A549 (cell line): ENCODE data around the gene GPATCH2.

Experiments used
- BHLHE40 ChIP-seq: IDR thresholded peaks from 2 replicates; pipeline ENCODE4 v1.6.1; 2012; ENCODE audit warnings: low read depth, low read length, inconsistent platforms
- CHD2 ChIP-seq: fragments of 150-350 bp; IDR thresholded peaks from 2 replicates; pipeline ENCODE4 v1.6.1; 2014; ENCODE audit warnings: low read length; ENCODE audit not compliant: partially characterized antibody
- CTCF ChIP-seq: fragments of >200 bp; sonication (Bioruptor Twin); formaldehyde crosslinking; IDR thresholded peaks from 3 replicates; pipeline ENCODE4 v1.5.1; 2016
- ESRRA ChIP-seq: fragments of 150-350 bp; IDR thresholded peaks from 2 replicates; pipeline ENCODE4 v1.6.1; 2014; ENCODE audit warnings: mild to moderate bottlenecking, low read length, borderline replicate concordance
- POLR2A ChIP-seq: IDR thresholded peaks from 2 replicates; pipeline ENCODE4 v1.6.1; 2012; ENCODE audit warnings: mild to moderate bottlenecking, low read length
- RNF2 ChIP-seq: fragments of 200-600 bp; sonication (generic); IDR thresholded peaks from 2 replicates; pipeline ENCODE4 v1.6.1; 2016; ENCODE audit warnings: low read depth, mild to moderate bottlenecking, antibody characterized with exemption, moderate library complexity, borderline replicate concordance
- TF ChIP-seq, protein P1 (sequence below): fragments of 450-650 bp; IDR thresholded peaks from 2 replicates; pipeline ENCODE4 v1.6.1; 2014; ENCODE audit warnings: antibody characterized with exemption
- TF ChIP-seq, protein P2 (sequence below): fragments of 200-600 bp; sonication (generic); IDR thresholded peaks from 2 replicates; pipeline ENCODE4 v1.6.1; 2016; ENCODE audit warnings: antibody characterized with exemption, mild to moderate bottlenecking, moderate library complexity

DNA sequence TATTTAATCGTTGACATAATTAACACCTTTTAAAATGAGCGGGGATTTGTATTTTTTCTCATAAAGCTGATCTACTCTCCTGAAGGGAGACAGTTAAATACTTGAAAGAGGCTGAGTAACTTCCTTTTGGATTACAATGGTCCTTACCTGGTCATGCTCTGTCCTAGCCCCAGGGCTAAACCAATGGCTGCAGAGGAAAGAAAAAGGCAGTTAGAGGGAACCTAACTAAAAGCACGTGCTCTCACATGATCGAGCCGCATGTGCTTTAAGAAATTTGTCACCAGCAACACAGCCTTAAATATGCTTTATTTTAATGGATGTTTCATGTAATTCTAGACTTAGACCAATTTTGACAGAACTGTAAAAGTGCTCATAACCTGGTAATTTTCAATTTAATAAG lies 132.7 kb downstream of the GPATCH2 start:
- TF ChIP-seq CTCF (no peak), POLR2A (no peak), BHLHE40 (no peak), ESRRA (no peak), RNF2 (no peak), CHD2 (no peak)
- TF ChIP-seq, protein P1, sequence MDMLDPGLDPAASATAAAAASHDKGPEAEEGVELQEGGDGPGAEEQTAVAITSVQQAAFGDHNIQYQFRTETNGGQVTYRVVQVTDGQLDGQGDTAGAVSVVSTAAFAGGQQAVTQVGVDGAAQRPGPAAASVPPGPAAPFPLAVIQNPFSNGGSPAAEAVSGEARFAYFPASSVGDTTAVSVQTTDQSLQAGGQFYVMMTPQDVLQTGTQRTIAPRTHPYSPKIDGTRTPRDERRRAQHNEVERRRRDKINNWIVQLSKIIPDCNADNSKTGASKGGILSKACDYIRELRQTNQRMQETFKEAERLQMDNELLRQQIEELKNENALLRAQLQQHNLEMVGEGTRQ = no peak
- TF ChIP-seq, protein P2, sequence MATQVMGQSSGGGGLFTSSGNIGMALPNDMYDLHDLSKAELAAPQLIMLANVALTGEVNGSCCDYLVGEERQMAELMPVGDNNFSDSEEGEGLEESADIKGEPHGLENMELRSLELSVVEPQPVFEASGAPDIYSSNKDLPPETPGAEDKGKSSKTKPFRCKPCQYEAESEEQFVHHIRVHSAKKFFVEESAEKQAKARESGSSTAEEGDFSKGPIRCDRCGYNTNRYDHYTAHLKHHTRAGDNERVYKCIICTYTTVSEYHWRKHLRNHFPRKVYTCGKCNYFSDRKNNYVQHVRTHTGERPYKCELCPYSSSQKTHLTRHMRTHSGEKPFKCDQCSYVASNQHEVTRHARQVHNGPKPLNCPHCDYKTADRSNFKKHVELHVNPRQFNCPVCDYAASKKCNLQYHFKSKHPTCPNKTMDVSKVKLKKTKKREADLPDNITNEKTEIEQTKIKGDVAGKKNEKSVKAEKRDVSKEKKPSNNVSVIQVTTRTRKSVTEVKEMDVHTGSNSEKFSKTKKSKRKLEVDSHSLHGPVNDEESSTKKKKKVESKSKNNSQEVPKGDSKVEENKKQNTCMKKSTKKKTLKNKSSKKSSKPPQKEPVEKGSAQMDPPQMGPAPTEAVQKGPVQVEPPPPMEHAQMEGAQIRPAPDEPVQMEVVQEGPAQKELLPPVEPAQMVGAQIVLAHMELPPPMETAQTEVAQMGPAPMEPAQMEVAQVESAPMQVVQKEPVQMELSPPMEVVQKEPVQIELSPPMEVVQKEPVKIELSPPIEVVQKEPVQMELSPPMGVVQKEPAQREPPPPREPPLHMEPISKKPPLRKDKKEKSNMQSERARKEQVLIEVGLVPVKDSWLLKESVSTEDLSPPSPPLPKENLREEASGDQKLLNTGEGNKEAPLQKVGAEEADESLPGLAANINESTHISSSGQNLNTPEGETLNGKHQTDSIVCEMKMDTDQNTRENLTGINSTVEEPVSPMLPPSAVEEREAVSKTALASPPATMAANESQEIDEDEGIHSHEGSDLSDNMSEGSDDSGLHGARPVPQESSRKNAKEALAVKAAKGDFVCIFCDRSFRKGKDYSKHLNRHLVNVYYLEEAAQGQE = no peak
